HG03442 (cell line): Measurements from ENCODE around the gene PPP2R2B.

Experiments
- ATAC-seq: cut with Tn5 transposase; IDR thresholded peaks from one replicate; pipeline ENCODE4 v1.9.1; 2021; ENCODE audit warnings: mild to moderate bottlenecking, moderate library complexity; ENCODE audit not compliant: unreplicated experiment

Gene PPP2R2B

DNA sequence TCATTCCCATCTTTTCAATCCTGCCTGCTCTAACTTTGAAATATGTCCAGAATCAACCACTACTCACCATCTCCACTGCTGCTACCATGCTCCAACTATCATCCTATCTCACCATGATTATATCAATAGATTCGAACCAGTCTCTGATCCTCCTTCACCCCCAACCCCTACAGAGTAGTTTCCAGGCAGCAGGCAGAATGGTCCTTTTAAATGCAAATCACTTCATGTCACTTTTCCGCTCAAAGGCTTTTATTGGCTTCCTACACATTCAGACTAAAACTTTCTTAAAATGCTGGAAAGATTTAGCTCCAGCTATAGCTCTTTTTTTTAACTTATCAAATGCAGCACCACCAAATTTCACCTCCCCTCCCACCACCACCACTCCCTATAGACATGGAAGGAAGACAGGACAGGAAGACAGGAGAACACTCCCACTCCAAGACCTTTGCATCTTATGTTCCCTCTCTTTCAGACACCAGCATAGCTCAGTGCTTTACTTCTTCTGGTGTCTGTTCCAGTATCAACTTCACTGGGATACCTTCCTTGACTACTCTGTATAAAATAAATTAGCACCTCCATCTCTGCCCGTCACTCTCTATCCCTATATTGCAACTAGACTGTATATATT, 9.9 kb upstream of the PPP2R2B start:
- ATAC-seq = no peak

- no peak for ATAC-seq
Observed at GRCh38 chr5:146884066-146884626, 5.6 kb upstream of the PPP2R2B start.

- ATAC-seq = no peak
Observed at GRCh38 chr5:146883511-146883910, 5.0 kb upstream of the PPP2R2B start.

GRCh38 chr5:146880966-146881365, 2.4 kb upstream of the PPP2R2B start:
- no peak for ATAC-seq

DNA sequence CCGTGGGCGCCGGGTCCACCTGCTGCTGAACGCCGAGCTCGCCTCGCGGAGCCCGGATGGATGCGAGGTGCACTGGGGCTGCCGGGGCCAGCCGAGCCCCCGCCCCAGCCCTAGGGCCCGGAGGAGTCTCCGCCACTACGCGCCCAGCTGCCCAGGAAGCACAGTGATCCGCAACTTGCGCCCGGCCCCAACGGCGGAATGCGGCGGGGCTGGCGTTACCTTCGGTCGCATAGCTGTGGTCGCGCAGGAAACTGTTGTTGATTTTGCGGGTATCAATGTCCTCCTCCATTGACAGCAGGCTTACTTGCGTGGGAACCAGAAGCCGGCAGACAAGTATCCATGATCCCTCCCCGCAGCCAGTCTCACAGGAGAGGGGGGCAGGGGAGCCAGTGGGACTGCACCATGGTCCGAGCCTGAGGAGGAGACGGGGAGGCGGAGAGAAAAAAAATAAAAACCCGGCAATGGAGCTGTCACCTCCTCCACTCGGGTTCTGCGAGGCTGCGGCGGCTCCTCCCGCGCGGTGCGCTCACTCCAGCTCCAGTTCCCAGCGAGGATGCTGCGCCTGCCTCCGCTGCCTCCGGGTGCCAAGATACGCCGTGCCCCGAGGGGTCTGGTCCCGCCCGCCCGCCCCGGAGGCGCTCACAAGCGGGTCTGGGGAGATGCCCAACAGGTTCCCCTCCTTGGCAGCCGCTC, 628 bp downstream of the PPP2R2B start:
- ATAC-seq = peak; percentile 23

- ATAC-seq = no peak
Observed at GRCh38 chr5:146877178-146877681, 1.3 kb downstream of the PPP2R2B start.

DNA sequence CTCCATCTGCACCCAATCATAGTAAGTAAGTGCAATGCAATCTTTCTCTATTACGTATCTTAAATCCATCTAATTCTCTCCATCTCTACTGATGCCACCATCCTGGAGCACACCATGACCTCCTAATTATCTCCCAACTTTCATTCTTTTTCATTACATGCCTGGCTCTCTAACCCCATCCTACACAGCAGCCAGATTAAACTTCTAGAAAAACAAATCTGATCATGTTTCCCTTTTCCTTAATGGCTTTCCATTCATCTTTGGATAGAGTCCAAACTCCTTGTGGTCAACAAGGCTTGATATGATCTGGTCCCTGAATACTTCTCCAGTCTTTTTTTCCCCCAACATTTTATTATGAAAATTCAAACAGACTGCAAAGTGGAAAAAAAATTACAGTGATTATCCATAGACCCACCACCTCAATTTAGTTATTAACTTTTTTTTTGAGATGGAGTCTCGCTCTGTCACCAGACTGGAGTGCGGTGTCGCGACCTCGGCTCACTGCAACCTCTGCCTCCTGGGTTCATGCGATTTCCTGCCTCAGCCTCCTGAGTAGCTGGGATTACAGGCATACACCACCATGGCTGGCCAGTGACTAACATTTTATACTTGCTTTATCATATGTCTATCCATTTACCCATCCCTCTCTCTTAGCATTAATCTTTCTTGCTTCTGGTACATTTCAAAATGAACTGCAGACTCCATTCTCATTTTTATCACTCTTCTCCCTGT, 5.2 kb downstream of the PPP2R2B start:
- ATAC-seq = no peak

DNA sequence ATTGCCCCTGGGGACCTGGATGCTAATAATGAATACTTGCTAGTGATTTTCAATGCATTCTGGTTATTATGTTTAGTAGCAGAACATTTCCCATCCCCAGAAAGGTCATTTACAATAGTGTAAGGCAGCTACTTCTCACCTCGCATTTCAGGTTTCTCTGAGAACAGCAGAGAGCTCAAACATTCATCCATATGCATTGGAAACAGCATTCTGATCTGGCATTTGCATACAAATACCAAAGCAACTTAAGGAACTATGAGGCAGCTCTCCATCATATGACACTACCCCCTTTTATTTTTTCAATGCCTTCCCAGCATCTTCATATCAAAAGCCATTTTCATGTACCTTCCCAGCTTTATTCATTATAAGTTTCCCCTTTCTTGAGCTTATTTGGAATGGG, 6.4 kb downstream of the PPP2R2B start:
- no peak for ATAC-seq

DNA sequence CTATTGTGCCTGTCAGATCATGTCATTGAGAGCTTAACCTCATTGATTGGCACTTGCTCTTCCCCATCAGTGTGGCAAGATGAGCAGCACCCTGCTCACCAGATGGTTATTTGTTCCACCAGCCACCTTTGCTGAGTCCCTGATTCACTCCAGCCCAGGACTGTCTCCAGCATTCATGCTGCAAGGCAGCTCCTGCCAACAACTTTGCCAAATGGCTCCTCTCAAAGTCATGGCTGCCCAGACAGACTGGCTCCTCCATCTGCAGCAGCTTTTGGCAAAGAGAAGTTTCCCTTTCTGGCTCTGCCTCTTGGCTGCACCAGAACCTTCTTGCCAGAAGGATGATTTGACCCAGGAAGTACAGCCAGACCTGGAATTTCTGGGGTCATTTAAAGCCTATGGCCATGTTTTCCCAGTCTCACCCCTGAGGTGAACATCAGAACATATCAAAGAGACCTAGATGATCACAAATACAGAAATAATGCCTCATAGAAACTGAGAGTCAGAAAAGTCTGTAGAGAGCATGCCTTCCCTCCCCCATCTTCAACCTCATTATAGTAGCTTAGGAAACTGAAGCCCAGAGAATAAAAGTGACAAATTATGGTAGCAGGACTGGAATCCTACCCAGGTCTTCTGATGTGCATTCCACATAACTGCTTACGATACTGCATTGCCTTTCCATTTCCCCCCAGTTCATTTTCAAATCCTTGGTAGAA, 10.4 kb downstream of the PPP2R2B start:
- no peak for ATAC-seq

GRCh38 chr5:146866263-146866662, 12.3 kb downstream of the PPP2R2B start:
- no peak for ATAC-seq

DNA sequence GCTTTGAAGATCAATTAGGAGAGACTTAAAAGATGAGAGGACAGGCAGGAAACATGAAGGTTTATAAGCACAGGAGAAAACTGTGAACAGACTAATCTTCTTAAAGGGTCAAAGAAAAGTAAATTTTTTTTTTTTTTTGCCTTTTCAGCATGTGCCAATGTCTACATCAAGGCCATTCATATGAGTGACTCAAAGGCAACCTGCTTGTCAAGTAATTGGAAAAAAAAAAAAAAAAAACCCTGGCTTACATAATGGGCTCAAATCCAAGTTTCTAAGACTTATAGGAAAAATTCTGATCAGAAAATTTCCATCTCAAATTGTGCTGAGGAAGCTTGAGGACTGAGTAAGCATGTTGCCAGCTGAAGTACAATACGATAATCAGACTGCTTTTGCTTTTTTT, 15.9 kb downstream of the PPP2R2B start:
- no peak for ATAC-seq

GRCh38 chr5:146860213-146860893, 18.2 kb downstream of the PPP2R2B start:
- no peak for ATAC-seq

DNA sequence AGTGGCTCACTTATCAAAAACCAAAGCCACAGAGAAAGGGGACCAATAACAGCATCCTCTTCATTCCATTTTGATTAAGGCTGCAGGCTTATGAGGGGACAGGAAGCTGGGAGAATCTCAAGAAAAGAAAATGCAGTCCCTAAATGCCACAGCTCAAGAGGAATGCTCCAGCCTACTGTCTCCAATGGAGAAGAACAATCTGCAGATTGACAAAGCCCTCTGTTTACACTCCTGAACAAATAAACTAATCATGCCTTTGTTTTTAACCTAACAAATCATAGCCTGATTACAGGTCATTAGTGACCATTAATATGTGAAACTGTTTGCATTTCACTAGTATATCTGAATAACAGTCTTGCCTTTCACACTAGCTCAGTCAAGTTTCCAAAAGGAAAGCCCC, 26.5 kb downstream of the PPP2R2B start:
- no peak for ATAC-seq

- no peak for ATAC-seq
Observed at GRCh38 chr5:146851133-146851532, 27.4 kb downstream of the PPP2R2B start.

DNA sequence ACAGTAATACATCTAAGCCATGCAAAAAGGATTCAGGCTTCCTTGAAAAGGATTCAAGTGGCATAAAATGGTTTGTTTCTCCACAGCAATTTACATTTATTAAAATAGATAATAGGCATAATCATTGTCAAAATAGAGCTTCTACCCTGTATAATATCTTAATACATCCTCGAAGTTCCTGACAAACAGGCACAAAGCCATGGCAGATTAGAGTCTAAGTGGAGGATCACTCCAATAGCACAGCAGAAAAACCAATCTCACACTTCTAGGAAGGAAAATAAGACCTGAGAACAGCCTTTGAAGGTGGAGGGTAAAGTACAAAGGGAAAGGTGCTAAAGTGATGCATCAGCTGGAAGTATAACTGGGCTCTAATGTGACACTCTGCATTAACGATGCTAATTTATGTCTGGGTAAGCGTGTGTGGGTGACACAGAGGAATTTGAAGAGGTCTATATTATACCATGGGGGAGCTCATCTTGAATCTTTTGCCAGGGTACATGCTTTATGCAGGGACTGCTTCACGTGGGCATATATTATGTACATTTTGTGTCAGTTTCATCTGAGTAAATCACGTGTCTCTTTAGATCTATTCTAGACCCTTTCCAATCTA, 28.8 kb downstream of the PPP2R2B start:
- ATAC-seq = no peak

- ATAC-seq = no peak
Observed at GRCh38 chr5:146848133-146848532, 30.4 kb downstream of the PPP2R2B start.

- no peak for ATAC-seq
Observed at GRCh38 chr5:146840016-146840415, 38.5 kb downstream of the PPP2R2B start.

DNA sequence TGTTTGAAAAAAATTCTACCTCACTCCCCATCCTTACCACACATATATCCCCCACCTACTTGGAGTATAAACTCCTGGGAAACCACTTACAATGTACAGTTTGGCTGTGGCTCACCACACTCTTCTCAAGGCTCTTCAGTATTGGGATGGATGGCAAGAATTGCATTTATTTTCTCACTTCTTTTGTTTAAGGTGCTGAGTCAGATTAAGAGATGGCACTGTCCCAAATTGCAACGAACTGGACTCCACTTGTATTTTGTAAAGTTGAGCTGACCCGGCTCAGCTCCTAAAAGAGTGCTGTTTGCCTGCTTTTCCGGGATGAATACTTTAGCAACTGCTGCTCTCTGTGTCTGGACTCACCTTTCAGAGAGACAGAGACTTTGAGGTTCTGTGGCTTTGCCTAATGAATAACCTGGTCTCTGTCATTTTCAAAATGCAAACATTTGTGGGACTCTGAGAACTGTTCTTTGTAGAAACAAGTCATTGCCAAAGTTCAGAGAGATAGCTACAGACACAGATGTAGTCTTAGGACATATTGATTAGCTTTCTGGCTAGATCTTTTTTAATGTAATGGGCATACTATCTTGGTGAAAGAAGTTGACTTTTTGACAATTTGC, 42.2 kb downstream of the PPP2R2B start:
- ATAC-seq = no peak

GRCh38 chr5:146832985-146833732, 45.4 kb downstream of the PPP2R2B start:
- no peak for ATAC-seq
